ENCODE measurements around the gene MOBP. TPM values are rescaled to one million over a fixed set of nuclear protein-coding genes. Genes with fewer than 3 reads are reported as not detected.

The MOBP gene
- total and polyA plus RNA-seq, 2 of the 4 experiments (the other 2 are of a cell fraction), result not detected

DNA sequence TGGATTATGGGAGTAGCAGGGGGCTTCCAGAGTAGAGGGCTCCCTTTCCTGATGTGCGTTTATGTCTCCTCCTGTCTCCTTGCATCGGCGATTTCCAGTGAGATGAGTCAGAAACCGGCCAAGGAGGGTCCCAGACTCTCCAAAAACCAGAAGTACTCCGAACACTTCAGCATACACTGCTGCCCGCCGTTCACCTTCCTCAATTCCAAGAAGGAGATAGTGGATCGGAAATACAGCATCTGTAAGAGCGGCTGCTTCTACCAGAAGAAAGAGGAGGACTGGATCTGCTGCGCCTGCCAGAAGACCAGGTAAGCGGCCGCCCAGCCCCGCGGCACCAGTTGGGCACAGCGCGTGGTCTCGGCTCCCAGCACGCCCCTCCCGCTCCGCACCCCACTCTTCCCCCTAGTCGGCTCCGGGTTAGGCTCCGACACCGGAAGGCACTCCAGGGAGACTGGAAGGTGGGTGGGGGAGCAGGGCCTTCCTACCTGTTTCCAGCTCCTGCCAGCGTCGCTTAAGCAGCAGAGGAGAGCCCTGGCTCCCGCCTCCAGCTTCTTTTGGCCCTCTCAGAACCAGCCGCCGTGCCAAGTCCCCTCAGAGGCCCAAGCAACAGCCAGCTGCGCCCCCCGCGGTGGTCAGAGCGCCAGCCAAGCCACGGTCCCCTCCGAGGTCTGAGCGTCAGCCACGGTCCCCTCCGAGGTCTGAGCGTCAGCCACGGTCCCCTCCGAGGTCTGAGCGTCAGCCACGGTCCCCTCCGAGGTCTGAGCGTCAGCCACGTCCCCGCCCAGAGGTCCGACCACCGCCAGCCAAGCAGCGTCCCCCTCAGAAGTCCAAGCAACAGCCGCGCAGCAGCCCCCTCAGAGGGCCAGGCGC, 34.7 kb downstream of the MOBP start:
- Histone ChIP-seq H3K18ac (ENCODE audit: low read depth, low read length) (no peak overlapping the region), H3K4me1 (ENCODE audit: control insufficient read depth, insufficient read depth, low read length) (no peaks in the 10 kb centered on the region), H4K91ac (ENCODE audit: insufficient read depth, low read depth, low read length) (no peak overlapping the region), H2AK5ac (ENCODE audit: low read depth, low read length) (no peak overlapping the region), H3K4me2 (ENCODE audit: low read depth, low read length) (no peak overlapping the region), H3K9me3 (ENCODE audit: control insufficient read depth, insufficient read depth, low read length) (no peaks in the 10 kb centered on the region), H2BK5ac (ENCODE audit: low read depth, low read length, poor library complexity, severe bottlenecking) (no peak overlapping the region), H2AK9ac (replicated peaks; ENCODE audit: low read depth, low read length, poor library complexity) (no peak overlapping the region), H3K9me1 (ENCODE audit: insufficient read depth, low read length) (no peaks in the 10 kb centered on the region), H3K27me3 (ENCODE audit: control insufficient read depth, insufficient read depth, low read length) (peaks cover 16% of the 10 kb centered on the region), H4K20me1 (ENCODE audit: insufficient read depth, low read length) (no peaks in the 10 kb centered on the region), H3K4ac (ENCODE audit: low read depth, low read length) (no peak overlapping the region), H3K27ac (ENCODE audit: insufficient read depth, low read length) (no peak overlapping the region), H2AFZ (replicated peaks; ENCODE audit: low read length, poor library complexity) (no peak overlapping the region), H3K23ac (ENCODE audit: low read depth, low read length) (no peak overlapping the region), H3K56ac (ENCODE audit: extremely low read depth, insufficient read depth, low read length) (no peak overlapping the region), H2BK120ac (ENCODE audit: low read depth, low read length) (no peak overlapping the region), H3K79me1 (ENCODE audit: low read depth in 1 of 2, low read length in 2 of 2) (no peaks in the 10 kb centered on the region), H3K14ac (replicated peaks; ENCODE audit: low read depth, low read length) (no peak overlapping the region), H3K36me3 (ENCODE audit: control insufficient read depth, insufficient read depth, low read length) (no peaks in the 10 kb centered on the region), H2BK15ac (ENCODE audit: low read depth, low read length) (no peak overlapping the region), H2BK20ac (ENCODE audit: low read depth, low read length) (no peak overlapping the region), H4K5ac (ENCODE audit: low read depth, low read length) (no peak overlapping the region), H3K9ac (ENCODE audit: low read depth, low read length) (no peak overlapping the region), H4K8ac (ENCODE audit: low read depth in 2 of 2, low read length in 2 of 2) (no peak overlapping the region), H3K4me3 (ENCODE audit: insufficient read depth, low read depth, low read length) (no peak overlapping the region)
- in situ Hi-C loops (cut with MboI; ENCODE audit: low sequenced_read_pairs) (loop anchor here (5.0 kb wide), 1 partner anchor 55 kb away; no protein-coding TSS in a partner anchor), dilution Hi-C loops (cut with HindIII; ENCODE audit: low sequenced_read_pairs, unreplicated experiment) (no loop called here), intact Hi-C loops (cut with micrococcal nuclease) (no loop called here)
- DNase-seq, result no peak
- BruUV-seq (replicated peaks), result no TSS peak
- WGBS, 2 experiments (ENCODE audit: extremely low coverage in 2 of 2, insufficient read length in 1 of 2), result 16% methylated on average over 18 of the region's 53 CpGs; no CpG with 5 or more reads in 1 of the 2 experiments
- POLR2A ChIA-PET (ENCODE audit: unreplicated experiment), result no interaction called here
- ATAC-seq (ENCODE audit: low read depth), result no peak
- CTCF ChIA-PET, result no interaction called here
- TF ChIP-seq POLR2A (IDR thresholded peaks at IDR 0.05; ENCODE audit: low read depth, low read length) (no peak), RAD21 (IDR thresholded peaks at IDR 0.05; ENCODE audit: low read length) (no peak), CEBPB (IDR thresholded peaks at IDR 0.05; ENCODE audit: low read depth, low read length) (no peak), BHLHE40 (IDR thresholded peaks at IDR 0.05; ENCODE audit: low read depth, low read length) (no peak), SMC3 (IDR thresholded peaks at IDR 0.05; ENCODE audit: low read depth, low read length) (no peak), MAZ (IDR thresholded peaks at IDR 0.05; ENCODE audit: borderline replicate concordance, low read depth, low read length) (no peak), MAFK (IDR thresholded peaks at IDR 0.05; ENCODE audit: low read depth, low read length) (no peak), RFX5 (IDR thresholded peaks at IDR 0.05; ENCODE audit: low read depth, low read length) (no peak), CHD1 (IDR thresholded peaks at IDR 0.05; ENCODE audit: low read depth, low read length) (no peak), NFE2L2 (IDR thresholded peaks at IDR 0.05; ENCODE audit: low read depth, low read length) (no peak), MXI1 (IDR thresholded peaks at IDR 0.05; ENCODE audit: borderline replicate concordance, low read depth, low read length) (no peak), FOS (IDR thresholded peaks at IDR 0.05; ENCODE audit: low read depth, low read length) (no peak)
- TF ChIP-seq, protein P1, sequence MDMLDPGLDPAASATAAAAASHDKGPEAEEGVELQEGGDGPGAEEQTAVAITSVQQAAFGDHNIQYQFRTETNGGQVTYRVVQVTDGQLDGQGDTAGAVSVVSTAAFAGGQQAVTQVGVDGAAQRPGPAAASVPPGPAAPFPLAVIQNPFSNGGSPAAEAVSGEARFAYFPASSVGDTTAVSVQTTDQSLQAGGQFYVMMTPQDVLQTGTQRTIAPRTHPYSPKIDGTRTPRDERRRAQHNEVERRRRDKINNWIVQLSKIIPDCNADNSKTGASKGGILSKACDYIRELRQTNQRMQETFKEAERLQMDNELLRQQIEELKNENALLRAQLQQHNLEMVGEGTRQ (IDR thresholded peaks at IDR 0.05; ENCODE audit: low read depth, low read length), result no peak
- TF ChIP-seq, protein P2, sequence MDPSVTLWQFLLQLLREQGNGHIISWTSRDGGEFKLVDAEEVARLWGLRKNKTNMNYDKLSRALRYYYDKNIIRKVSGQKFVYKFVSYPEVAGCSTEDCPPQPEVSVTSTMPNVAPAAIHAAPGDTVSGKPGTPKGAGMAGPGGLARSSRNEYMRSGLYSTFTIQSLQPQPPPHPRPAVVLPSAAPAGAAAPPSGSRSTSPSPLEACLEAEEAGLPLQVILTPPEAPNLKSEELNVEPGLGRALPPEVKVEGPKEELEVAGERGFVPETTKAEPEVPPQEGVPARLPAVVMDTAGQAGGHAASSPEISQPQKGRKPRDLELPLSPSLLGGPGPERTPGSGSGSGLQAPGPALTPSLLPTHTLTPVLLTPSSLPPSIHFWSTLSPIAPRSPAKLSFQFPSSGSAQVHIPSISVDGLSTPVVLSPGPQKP (IDR thresholded peaks at IDR 0.05; ENCODE audit: borderline replicate concordance, low read depth, low read length), result no peak
- TF ChIP-seq, protein P3, sequence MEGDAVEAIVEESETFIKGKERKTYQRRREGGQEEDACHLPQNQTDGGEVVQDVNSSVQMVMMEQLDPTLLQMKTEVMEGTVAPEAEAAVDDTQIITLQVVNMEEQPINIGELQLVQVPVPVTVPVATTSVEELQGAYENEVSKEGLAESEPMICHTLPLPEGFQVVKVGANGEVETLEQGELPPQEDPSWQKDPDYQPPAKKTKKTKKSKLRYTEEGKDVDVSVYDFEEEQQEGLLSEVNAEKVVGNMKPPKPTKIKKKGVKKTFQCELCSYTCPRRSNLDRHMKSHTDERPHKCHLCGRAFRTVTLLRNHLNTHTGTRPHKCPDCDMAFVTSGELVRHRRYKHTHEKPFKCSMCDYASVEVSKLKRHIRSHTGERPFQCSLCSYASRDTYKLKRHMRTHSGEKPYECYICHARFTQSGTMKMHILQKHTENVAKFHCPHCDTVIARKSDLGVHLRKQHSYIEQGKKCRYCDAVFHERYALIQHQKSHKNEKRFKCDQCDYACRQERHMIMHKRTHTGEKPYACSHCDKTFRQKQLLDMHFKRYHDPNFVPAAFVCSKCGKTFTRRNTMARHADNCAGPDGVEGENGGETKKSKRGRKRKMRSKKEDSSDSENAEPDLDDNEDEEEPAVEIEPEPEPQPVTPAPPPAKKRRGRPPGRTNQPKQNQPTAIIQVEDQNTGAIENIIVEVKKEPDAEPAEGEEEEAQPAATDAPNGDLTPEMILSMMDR (conservative IDR thresholded peaks at IDR 0.05; ENCODE audit: low read depth, low read length), result no peak
